Type B pancreatic cell (in vitro differentiated cells): ENCODE measurements around the gene ETV3L. TPM values are rescaled to one million over a fixed set of nuclear protein-coding genes. Genes with fewer than 3 reads are reported as not detected.

Experiments used
- DNase-seq: peaks from one replicate; pipeline ENCODE4 v3.0.0; 2021; ENCODE audit warnings: mixed read lengths; ENCODE audit not compliant: unreplicated experiment; ENCODE audit errors: extremely low spot score
- H3K27ac Mint-ChIP-seq: 2 replicates; pipeline ENCODE4 v1.8.0; 2021; ENCODE audit warnings: mild to moderate bottlenecking, mixed read lengths
- H3K27me3 Mint-ChIP-seq: 2 replicates; pipeline ENCODE4 v1.8.0; 2021; ENCODE audit warnings: mixed read lengths
- H3K36me3 Mint-ChIP-seq: 2 replicates; pipeline ENCODE4 v1.8.0; 2021; ENCODE audit warnings: mixed read lengths
- H3K4me1 Mint-ChIP-seq: one replicate; pipeline ENCODE4 v1.8.0; 2021; ENCODE audit warnings: mixed read lengths; ENCODE audit not compliant: unreplicated experiment
- H3K4me3 Mint-ChIP-seq: 2 replicates; pipeline ENCODE4 v1.8.0; 2021; ENCODE audit warnings: mild to moderate bottlenecking, mixed read lengths
- H3K9me3 Mint-ChIP-seq: 2 replicates; pipeline ENCODE4 v1.8.0; 2021; ENCODE audit warnings: mixed read lengths
- total RNA-seq: library from RNA; stranded (reverse); gene quantifications from 2 replicates; pipeline ENCODE4 v1.2.1, GENCODE V29; 2021; ENCODE audit warnings: low replicate concordance
- TF ChIP-seq, protein P1 (sequence below): fragments of 200-600 bp; sonication (generic); conservative IDR thresholded peaks from 2 replicates; pipeline ENCODE4 v1.5.0; 2021; ENCODE audit warnings: antibody characterized with exemption, mild to moderate bottlenecking

ETV3L gene
- total RNA-seq, 1 donor from 2014 or later = not detected

DNA sequence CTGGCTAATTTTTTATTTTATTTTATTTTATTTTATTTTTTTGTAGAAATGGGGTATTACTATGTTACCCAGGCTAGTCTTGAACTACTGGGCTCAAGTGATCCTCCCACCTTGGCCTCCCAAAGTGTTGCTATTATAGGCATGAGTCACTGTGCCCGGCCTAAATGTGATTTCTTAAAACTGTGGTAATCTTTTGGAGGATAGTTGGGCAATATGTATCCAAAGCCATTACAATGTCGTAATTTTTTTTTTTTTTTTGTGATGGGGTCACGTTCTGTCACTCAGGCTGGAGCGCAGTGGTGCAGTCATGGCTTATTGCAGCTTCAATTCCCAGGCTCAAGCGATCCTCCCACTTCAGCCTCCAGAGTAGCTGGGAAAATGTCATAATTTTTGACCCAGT, 14.2 kb downstream of the ETV3L start:
- no peak overlapping the region for H3K4me3 Mint-ChIP-seq
- no peaks in the 10 kb centered on the region for H3K36me3 Mint-ChIP-seq
- no peaks in the 10 kb centered on the region for H3K27me3 Mint-ChIP-seq
- TF ChIP-seq, protein P1, sequence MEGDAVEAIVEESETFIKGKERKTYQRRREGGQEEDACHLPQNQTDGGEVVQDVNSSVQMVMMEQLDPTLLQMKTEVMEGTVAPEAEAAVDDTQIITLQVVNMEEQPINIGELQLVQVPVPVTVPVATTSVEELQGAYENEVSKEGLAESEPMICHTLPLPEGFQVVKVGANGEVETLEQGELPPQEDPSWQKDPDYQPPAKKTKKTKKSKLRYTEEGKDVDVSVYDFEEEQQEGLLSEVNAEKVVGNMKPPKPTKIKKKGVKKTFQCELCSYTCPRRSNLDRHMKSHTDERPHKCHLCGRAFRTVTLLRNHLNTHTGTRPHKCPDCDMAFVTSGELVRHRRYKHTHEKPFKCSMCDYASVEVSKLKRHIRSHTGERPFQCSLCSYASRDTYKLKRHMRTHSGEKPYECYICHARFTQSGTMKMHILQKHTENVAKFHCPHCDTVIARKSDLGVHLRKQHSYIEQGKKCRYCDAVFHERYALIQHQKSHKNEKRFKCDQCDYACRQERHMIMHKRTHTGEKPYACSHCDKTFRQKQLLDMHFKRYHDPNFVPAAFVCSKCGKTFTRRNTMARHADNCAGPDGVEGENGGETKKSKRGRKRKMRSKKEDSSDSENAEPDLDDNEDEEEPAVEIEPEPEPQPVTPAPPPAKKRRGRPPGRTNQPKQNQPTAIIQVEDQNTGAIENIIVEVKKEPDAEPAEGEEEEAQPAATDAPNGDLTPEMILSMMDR = no peak
- peaks cover 9% of the 10 kb centered on the region for H3K4me1 Mint-ChIP-seq
- H3K27ac Mint-ChIP-seq = no peak overlapping the region
- no peaks in the 10 kb centered on the region for H3K9me3 Mint-ChIP-seq
- DNase-seq = no peak

DNA sequence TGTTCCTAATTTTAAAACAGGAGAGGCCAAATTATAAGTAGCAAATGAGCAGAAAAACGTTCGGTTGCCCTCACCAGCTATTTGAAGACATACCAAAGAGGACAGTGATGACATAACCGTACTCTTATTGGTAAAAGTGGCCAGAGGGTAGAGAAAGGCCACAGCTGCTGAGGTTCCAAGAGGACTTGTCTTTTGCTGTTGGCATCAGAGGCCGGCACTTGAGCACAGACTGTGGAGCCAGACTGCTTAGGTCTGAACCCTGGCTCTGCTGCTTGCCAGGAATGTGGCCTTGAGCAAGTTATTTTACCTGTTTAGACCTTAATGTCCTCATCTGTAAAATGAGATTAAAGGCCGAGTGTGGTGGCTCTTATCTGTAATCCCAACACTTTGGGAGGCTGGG, 14.9 kb downstream of the ETV3L start:
- no peak overlapping the region for H3K4me3 Mint-ChIP-seq
- H3K27ac Mint-ChIP-seq = no peak overlapping the region
- H3K9me3 Mint-ChIP-seq = no peaks in the 10 kb centered on the region
- peaks cover 2% of the 10 kb centered on the region for H3K4me1 Mint-ChIP-seq
- H3K36me3 Mint-ChIP-seq = no peaks in the 10 kb centered on the region
- no peak for DNase-seq
- H3K27me3 Mint-ChIP-seq = no peaks in the 10 kb centered on the region
- TF ChIP-seq, protein P1 = no peak

DNA sequence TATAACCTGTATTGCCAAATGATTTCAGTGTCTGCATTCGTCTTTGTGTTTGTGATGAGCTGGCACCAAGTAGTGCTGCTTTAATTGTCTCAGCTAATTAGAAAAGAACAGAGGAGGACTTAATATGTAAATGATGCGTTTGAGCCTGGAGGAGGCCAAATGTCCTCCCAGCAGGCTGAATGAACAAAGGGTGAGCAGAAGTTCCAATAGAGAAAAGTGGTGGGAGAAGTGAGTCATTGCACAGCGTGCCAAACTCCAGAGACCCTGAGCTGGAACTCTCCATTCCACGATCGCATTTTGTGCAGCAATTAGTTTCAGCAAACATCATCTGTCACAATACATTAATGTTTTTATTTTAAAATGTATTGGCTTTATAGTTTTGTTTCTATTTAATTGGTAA, 17.9 kb downstream of the ETV3L start:
- TF ChIP-seq, protein P1 = no peak
- H3K36me3 Mint-ChIP-seq = no peaks in the 10 kb centered on the region
- no peaks in the 10 kb centered on the region for H3K9me3 Mint-ChIP-seq
- H3K27ac Mint-ChIP-seq = no peak overlapping the region
- no peaks in the 10 kb centered on the region for H3K4me1 Mint-ChIP-seq
- peaks cover 3% of the 10 kb centered on the region for H3K27me3 Mint-ChIP-seq
- DNase-seq = no peak
- H3K4me3 Mint-ChIP-seq = no peak overlapping the region

DNA sequence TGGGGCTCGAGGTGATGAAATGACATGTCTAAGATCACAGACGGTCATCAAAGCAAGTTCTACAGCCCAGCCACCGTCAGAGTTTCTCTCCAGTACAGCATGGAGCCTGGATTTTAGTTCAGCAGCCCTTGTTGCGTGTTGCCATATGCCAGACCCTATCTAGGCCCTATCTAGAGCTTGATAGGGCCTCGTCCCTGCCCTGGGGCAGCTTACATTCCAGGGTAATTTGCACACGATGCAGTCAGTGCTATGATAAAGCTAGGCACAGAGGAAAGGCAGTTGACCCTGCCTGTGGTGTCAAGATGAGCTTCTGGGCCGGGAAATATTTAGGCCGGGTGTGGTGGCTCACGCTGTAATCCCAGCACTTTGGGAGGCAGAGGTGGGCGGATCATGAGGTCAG, 18.9 kb downstream of the ETV3L start:
- H3K9me3 Mint-ChIP-seq = no peaks in the 10 kb centered on the region
- no peaks in the 10 kb centered on the region for H3K4me1 Mint-ChIP-seq
- no peak overlapping the region for H3K27ac Mint-ChIP-seq
- peaks cover 3% of the 10 kb centered on the region for H3K27me3 Mint-ChIP-seq
- no peak overlapping the region for H3K4me3 Mint-ChIP-seq
- no peaks in the 10 kb centered on the region for H3K36me3 Mint-ChIP-seq
- TF ChIP-seq, protein P1 = no peak
- no peak for DNase-seq

DNA sequence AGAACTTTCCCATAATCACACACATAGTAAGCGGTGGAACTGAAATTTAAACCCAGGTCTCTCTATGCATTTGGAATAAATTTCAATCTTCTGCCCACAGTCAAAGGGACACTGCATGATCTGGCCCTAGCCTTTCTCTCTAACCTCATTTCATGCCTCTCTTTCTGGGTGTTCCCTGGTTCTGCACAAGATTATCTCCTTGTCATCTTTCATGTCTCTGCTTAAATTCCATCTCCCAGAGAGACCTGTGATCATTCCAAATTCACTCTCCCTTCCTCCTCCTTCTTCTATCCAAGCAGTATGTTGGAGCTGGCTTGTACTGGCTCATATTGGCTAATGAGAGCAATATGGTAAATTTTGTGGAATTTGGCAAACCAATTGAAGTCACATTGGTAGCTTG, 22.2 kb downstream of the ETV3L start:
- Mint-ChIP-seq H3K27me3 (peaks cover 9% of the 10 kb centered on the region), H3K36me3 (no peaks in the 10 kb centered on the region), H3K9me3 (no peaks in the 10 kb centered on the region), H3K4me1 (no peaks in the 10 kb centered on the region), H3K27ac (no peak overlapping the region), H3K4me3 (no peak overlapping the region)
- no peak for DNase-seq
- TF ChIP-seq, protein P1 = no peak
